Stomach (tissue), 9 donors: ENCODE data around the gene CDC42SE2. TPM values are rescaled to one million over a fixed set of nuclear protein-coding genes. Genes with fewer than 3 reads are reported as not detected.
A peak's percentile ranks its signal among the peaks of the same experiment; 100 is the strongest.

Experiments
- DNase-seq, 2 donors: peaks; one replicate each; pipeline versions ENCODE4 v3.0.0 to v3.0.0-alpha.2; 2013 to 2019
- H3K27ac ChIP-seq, 5 donors: fragments of 200-600 bp in 4 of 5; sonication (generic) in 4 of 5; one replicate each; pipeline ENCODE4 v1.5.1; 2013 to 2019; ENCODE audit warnings: mild to moderate bottlenecking in 1 of 5, moderate library complexity in 1 of 5
- H3K27me3 ChIP-seq, 3 donors: fragments of 200-600 bp; sonication (generic); one replicate each; pipeline ENCODE4 v1.5.1; 2017 to 2019; ENCODE audit warnings: mixed run types in 1 of 3
- H3K36me3 ChIP-seq, 4 donors: fragments of 200-600 bp; sonication (generic); 1 replicate in 3 of 4; 2 replicates in 1 of 4; pipeline ENCODE4 v1.5.1; 2016 to 2019
- H3K4me1 ChIP-seq, 4 donors: fragments of 200-600 bp; sonication (generic); one replicate each; pipeline ENCODE4 v1.5.1; 2016 to 2019
- H3K4me3 ChIP-seq, 4 donors: fragments of 200-600 bp; sonication (generic) in 3 of 4; one replicate each; pipeline ENCODE4 v1.5.1; 2016 to 2019; ENCODE audit warnings: mild to moderate bottlenecking in 1 of 4
- H3K9me3 ChIP-seq, 4 donors: fragments of 200-600 bp; sonication (generic); one replicate each; pipeline ENCODE4 v1.5.1; 2016 to 2019
- CTCF ChIP-seq, 7 experiments: fragments of 450-650 bp in 4 of 7; fragments of 200-600 bp in 3 of 7; sonication (generic) in 3 of 7; IDR thresholded peaks; one replicate each; pipeline ENCODE4 v1.5.1; 2016 to 2019; ENCODE audit warnings: antibody characterized with exemption in 7 of 7, control low read depth in 2 of 7, mild to moderate bottlenecking in 1 of 7
- EP300 ChIP-seq: sonication (generic); formaldehyde crosslinking; IDR thresholded peaks from one replicate; pipeline ENCODE4 v1.6.1; 2017; ENCODE audit warnings: antibody characterized with exemption
- POLR2A ChIP-seq, 4 donors: fragments of 450-650 bp; IDR thresholded peaks; one replicate each; pipeline ENCODE4 v1.6.1; 2016; ENCODE audit warnings: antibody characterized with exemption in 4 of 4, control low read depth in 2 of 4, mild to moderate bottlenecking in 1 of 4, moderate library complexity in 1 of 4
- POLR2AphosphoS5 ChIP-seq, 3 donors: sonication (generic); formaldehyde crosslinking; IDR thresholded peaks; one replicate each; pipeline ENCODE4 v1.6.1; 2016; ENCODE audit warnings: antibody characterized with exemption in 3 of 3
- WGBS, 5 donors: extraction: QIAGEN DNeasy Blood & Tissue Kit in 3 of 5; methylation state at CpG; one replicate each; pipeline versions ENCODE4 v1.1.5 to v1.1.7; 2013 to 2018; 5-methylcytosine and 5-hydroxymethylcytosine counted together
- intact Hi-C: fragments of 100-400 bp; cut with DNase I; formaldehyde crosslinking; loops from one replicate; pipeline ENCODE4 v1.15.1; 2023; ENCODE audit warnings: low total_unique reads
- polyA plus RNA-seq, 3 donors: library from polyadenylated mRNA; stranded (reverse); fragments of 200-250 nt; gene quantifications; one replicate each; pipeline ENCODE4 v1.2.3, GENCODE V29; 2013
- total RNA-seq, 5 donors: library from RNA; depleted of rRNA; stranded (reverse); fragments of >200 nt; gene quantifications; one replicate each; pipeline versions ENCODE4 v1.1.0 to v1.2.3, GENCODE V29; 2014 to 2016
- donor health status: healthy with polysubstance abuse.
- donor health status: Bipolar disorder and iron deficiency.
- donor health status: healthy.

CDC42SE2 gene
- total and polyA plus RNA-seq, 8 donors: 11.0 to 87.9 (median 20.6) TPM

GRCh38 chr5:131353991-131354390, 90.1 kb downstream of the CDC42SE2 start:
- Histone ChIP-seq H3K4me1 (peaks cover 0 to 32% (median 18%) of the 10 kb centered on the region in 4 donors), H3K4me3 (no peak overlapping the region), H3K9me3 (no peaks in the 10 kb centered on the region), H3K27me3 (no peaks in the 10 kb centered on the region), H3K36me3 (peaks cover 0 to under 1% (median under 1%) of the 10 kb centered on the region in 4 donors), H3K27ac (no peak overlapping the region)
- 90 to 96% (median 93%) methylated on average over 3 of the region's 3 CpGs for WGBS, 5 donors
- intact Hi-C loops: no loop called here
- TF ChIP-seq CTCF (IDR thresholded peaks at IDR 0.05): no peak
- TF ChIP-seq EP300: no peak
- TF ChIP-seq POLR2A (IDR thresholded peaks at IDR 0.05): no peak
- no peak for DNase-seq

- no peak for DNase-seq
- 18 to 48% (median 29%) methylated on average over 1 of the region's 1 CpG for WGBS, 5 donors
- TF ChIP-seq POLR2AphosphoS5 (IDR thresholded peaks at IDR 0.05) (no peak), EP300 (no peak)
- peak overlapping the region in 1 of 5 donors; percentile 57 for H3K27ac ChIP-seq
- no peaks in the 10 kb centered on the region for H3K27me3 ChIP-seq
- no peak overlapping the region for H3K4me3 ChIP-seq
- H3K4me1 ChIP-seq: peaks cover 0 to 32% (median 18%) of the 10 kb centered on the region in 4 donors
- H3K36me3 ChIP-seq: peaks cover 0 to 21% (median 17%) of the 10 kb centered on the region in 4 donors
- intact Hi-C loops: no loop called here
- no peaks in the 10 kb centered on the region for H3K9me3 ChIP-seq
Measured at GRCh38 chr5:131355971-131356528, 92.2 kb downstream of the CDC42SE2 start.

GRCh38 chr5:131356619-131357018, 92.8 kb downstream of the CDC42SE2 start:
- no peaks in the 10 kb centered on the region for H3K9me3 ChIP-seq
- 63 to 86% (median 81%) methylated on average over 1 of the region's 1 CpG for whole genome bisulfite sequencing, 5 donors
- H3K27me3 ChIP-seq: no peaks in the 10 kb centered on the region
- intact Hi-C loops: no loop called here
- DNase-seq: no peak
- H3K4me1 ChIP-seq: peaks cover 0 to 32% (median 18%) of the 10 kb centered on the region in 4 donors
- H3K4me3 ChIP-seq: no peak overlapping the region
- H3K27ac ChIP-seq: no peak overlapping the region
- TF ChIP-seq CTCF (IDR thresholded peaks at IDR 0.05) (no peak), POLR2A (IDR thresholded peaks at IDR 0.05) (no peak), POLR2AphosphoS5 (IDR thresholded peaks at IDR 0.05) (no peak), EP300 (no peak)
- H3K36me3 ChIP-seq: peaks cover 0 to 26% (median 23%) of the 10 kb centered on the region in 4 donors

- intact Hi-C loops: no loop called here
- H3K9me3 ChIP-seq: no peaks in the 10 kb centered on the region
- TF ChIP-seq POLR2A (IDR thresholded peaks at IDR 0.05): no peak
- no peak for TF ChIP-seq POLR2AphosphoS5 (IDR thresholded peaks at IDR 0.05)
- TF ChIP-seq CTCF (IDR thresholded peaks at IDR 0.05): no peak
- H3K4me3 ChIP-seq: no peak overlapping the region
- H3K27ac ChIP-seq: peak overlapping the region in 1 of 5 donors; percentile 15
- H3K36me3 ChIP-seq: peaks cover 0 to 31% (median 28%) of the 10 kb centered on the region in 4 donors
- no peaks in the 10 kb centered on the region for H3K27me3 ChIP-seq
- H3K4me1 ChIP-seq: peaks cover 0 to 32% (median 18%) of the 10 kb centered on the region in 4 donors
- WGBS, 5 donors: 56 to 67% (median 59%) methylated on average over 5 of the region's 5 CpGs
- no peak for DNase-seq
Measured at GRCh38 chr5:131357739-131358561, 94.1 kb downstream of the CDC42SE2 start.
